Upper lobe of right lung (tissue), 1 donor: ENCODE results near the gene RUNX2. TPM values are rescaled to one million over a fixed set of nuclear protein-coding genes. Genes with fewer than 3 reads are reported as not detected.
"Not testable (repeated sequence)": the region's sequence is repeated elsewhere in the genome, so short reads cannot be mapped to it uniquely, and the experiment has no call there.

ENCODE experiments used
- ATAC-seq: fragments of 200-7000 bp; cut with Tn5 transposase; one replicate; pipeline ENCODE4 v1.9.1; 2020; ENCODE audit warnings: mild to moderate bottlenecking, moderate library complexity
- DNase-seq: peaks from one replicate; pipeline ENCODE4 v3.0.0-alpha.2; 2020
- H3K27ac ChIP-seq: fragments of 200-600 bp; one replicate; pipeline ENCODE4 v1.8.0; 2022
- H3K27me3 ChIP-seq: fragments of 200-600 bp; one replicate; pipeline ENCODE4 v1.8.0; 2022; ENCODE audit warnings: mild to moderate bottlenecking
- H3K36me3 ChIP-seq: fragments of 200-600 bp; one replicate; pipeline ENCODE4 v1.8.0; 2022
- H3K4me1 ChIP-seq: fragments of 200-600 bp; one replicate; pipeline ENCODE4 v1.8.0; 2022
- H3K4me3 ChIP-seq: fragments of 200-600 bp; one replicate; pipeline ENCODE4 v1.8.0; 2022; ENCODE audit warnings: mild to moderate bottlenecking
- H3K9me3 ChIP-seq: fragments of 200-600 bp; one replicate; pipeline ENCODE4 v1.8.0; 2022
- CTCF ChIP-seq: fragments of 200-600 bp; IDR thresholded peaks from one replicate; pipeline ENCODE4 v1.8.0; 2022; ENCODE audit warnings: antibody characterized with exemption
- intact Hi-C: fragments of 100-400 bp; cut with DNase I; formaldehyde crosslinking; loops from one replicate; pipeline ENCODE4 v1.11.0; 2022
- long read RNA-seq: library from polyadenylated mRNA; unstranded; transcript quantifications from one replicate; pipeline ENCODE4 v2.0.0, GENCODE V29; 2021
- total RNA-seq: library from RNA; stranded (reverse); fragmentation: NEBNext Ultra II Directional; extraction: Animal tissue kit (Norgen Biotek cat#: 25700); gene quantifications from one replicate; pipeline ENCODE4 v1.2.1, GENCODE V29; 2021
- donor health status: DM: no; HTN: yes; CAD: no; lungs with severe emphysema.

The RUNX2 gene
- total RNA-seq = 4.6 TPM
- long read RNA-seq, partial matches to known transcripts = 0 of 2 reads
- long read RNA-seq, other reads (novel, unspliced or antisense) = 2 of 2 reads

DNA sequence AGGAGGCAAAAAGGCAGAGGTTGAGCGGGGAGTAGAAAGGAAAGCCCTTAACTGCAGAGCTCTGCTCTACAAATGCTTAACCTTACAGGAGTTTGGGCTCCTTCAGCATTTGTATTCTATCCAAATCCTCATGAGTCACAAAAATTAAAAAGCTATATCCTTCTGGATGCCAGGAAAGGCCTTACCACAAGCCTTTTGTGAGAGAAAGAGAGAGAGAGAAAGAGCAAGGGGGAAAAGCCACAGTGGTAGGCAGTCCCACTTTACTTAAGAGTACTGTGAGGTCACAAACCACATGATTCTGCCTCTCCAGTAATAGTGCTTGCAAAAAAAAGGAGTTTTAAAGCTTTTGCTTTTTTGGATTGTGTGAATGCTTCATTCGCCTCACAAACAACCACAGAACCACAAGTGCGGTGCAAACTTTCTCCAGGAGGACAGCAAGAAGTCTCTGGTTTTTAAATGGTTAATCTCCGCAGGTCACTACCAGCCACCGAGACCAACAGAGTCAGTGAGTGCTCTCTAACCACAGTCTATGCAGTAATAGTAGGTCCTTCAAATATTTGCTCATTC lies at the start of gene RUNX2:
TSS of gene RUNX2 (plus strand) at position 375 of the 567 bp plus-strand sequence. CDS start 397 bp downstream, outside the sequence.
- peaks cover 6% of the 10 kb centered on the region for H3K4me1 ChIP-seq
- H3K4me3 ChIP-seq = peak within 1 kb of the TSS; percentile 32
- no peaks in the 10 kb centered on the region for H3K36me3 ChIP-seq
- no peak for TF ChIP-seq CTCF
- H3K27ac ChIP-seq = peak within 1 kb of the TSS; percentile 43
- DNase-seq (no peak), ATAC-seq (peak; percentile 84)
- H3K27me3 ChIP-seq = no peaks in the 10 kb centered on the region
- intact Hi-C loops = no loop called here
- no peaks in the 10 kb centered on the region for H3K9me3 ChIP-seq

DNA sequence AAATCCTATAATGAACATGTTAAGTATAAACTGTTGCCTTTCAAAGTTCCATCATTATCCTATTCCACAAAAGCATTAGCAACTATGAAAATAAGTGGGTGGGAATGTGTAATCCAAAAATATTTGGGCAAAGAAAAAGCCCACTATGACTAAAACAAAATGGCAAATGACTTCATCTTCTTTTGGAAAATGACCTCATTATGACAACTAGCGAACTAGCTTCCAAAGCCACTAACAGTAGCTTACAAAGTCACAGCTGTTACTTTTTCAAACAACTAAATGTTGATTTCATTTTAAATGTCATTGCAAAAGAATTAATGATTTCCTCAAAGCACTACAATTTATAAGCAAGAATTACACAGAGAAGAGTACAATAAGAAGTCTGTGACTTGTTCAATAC lies 49.8 kb upstream of the RUNX2 start:
- ATAC-seq (no peak), DNase-seq (no peak)
- intact Hi-C loops = no loop called here
- no peak overlapping the region for H3K4me3 ChIP-seq
- no peaks in the 10 kb centered on the region for H3K36me3 ChIP-seq
- no peaks in the 10 kb centered on the region for H3K9me3 ChIP-seq
- no peak for TF ChIP-seq CTCF
- H3K4me1 ChIP-seq = no peaks in the 10 kb centered on the region
- H3K27me3 ChIP-seq = no peaks in the 10 kb centered on the region
- no peak overlapping the region for H3K27ac ChIP-seq

GRCh38 chr6:45286707-45287106 lies 41.4 kb upstream of the RUNX2 start:
- H3K27ac ChIP-seq, H3K4me3 ChIP-seq, intact Hi-C loops, DNase-seq, H3K27me3 ChIP-seq, H3K4me1 ChIP-seq, H3K36me3 ChIP-seq, H3K9me3 ChIP-seq, ATAC-seq: not testable (repeated sequence)

DNA sequence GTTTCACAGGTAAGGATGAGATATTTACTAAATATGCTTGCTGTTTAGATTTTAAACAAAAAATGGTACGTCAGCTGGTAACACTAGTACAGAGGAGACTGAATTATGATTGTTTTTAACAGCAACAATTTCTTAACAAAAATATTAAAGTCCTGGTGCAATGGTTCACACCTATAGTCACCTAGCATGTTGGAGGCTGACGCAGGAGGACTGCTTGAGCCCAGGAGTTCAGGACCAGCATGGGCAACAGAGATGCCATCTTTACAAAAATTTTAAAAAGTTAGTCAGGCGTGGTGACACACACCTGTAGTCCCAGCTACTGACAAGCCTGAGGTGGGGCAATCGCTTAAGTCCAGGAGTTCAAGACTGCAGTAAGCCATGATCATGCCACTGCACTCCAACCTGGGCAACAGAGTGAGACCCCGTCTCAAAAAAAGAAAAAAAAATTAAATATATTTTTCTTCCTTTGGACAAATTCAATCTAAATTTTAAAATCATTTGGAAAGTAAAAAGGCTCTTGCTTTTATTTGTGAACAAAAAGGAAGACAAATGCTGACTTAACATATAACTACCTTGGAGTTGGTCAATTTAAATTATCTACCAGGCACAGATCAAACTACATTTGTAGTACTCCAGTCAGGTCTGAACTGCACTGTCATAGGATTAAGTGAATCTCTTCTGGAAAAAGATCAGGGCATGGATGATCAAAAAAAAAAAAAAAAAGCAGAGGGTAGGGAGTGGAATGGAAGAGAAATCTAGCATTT lies 38.2 kb upstream of the RUNX2 start:
- Histone ChIP-seq H3K27ac (no peak overlapping the region), H3K9me3 (no peaks in the 10 kb centered on the region), H3K4me1 (no peaks in the 10 kb centered on the region), H3K27me3 (no peaks in the 10 kb centered on the region), H3K36me3 (no peaks in the 10 kb centered on the region), H3K4me3 (no peak overlapping the region)
- no peak for DNase-seq
- intact Hi-C loops = no loop called here
- no peak for TF ChIP-seq CTCF
- no peak for ATAC-seq

DNA sequence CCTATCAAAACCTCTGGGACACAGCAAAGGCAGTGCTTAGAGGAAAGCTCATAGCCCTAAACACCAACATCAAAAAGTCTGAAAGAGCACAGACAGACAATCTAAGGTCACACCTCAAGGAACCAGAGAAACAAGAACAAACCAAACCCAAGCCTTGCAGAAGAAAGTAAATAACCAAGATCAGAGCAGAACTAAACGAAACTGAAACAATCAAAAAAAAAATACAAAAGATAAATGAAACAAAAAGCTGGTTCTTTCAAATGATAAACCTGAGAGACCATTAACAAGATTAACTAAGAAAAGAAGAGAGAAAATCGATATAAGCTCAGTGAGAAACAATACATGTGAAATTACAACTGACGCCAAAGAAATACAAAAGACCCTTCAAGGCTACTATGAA lies 34.8 kb upstream of the RUNX2 start:
- Histone ChIP-seq H3K27me3 (no peaks in the 10 kb centered on the region), H3K4me3 (no peak overlapping the region), H3K9me3 (no peaks in the 10 kb centered on the region), H3K36me3 (no peaks in the 10 kb centered on the region), H3K4me1 (no peaks in the 10 kb centered on the region), H3K27ac (no peak overlapping the region)
- TF ChIP-seq CTCF = no peak
- DNase-seq (no peak), ATAC-seq (no peak)
- intact Hi-C loops = no loop called here

DNA sequence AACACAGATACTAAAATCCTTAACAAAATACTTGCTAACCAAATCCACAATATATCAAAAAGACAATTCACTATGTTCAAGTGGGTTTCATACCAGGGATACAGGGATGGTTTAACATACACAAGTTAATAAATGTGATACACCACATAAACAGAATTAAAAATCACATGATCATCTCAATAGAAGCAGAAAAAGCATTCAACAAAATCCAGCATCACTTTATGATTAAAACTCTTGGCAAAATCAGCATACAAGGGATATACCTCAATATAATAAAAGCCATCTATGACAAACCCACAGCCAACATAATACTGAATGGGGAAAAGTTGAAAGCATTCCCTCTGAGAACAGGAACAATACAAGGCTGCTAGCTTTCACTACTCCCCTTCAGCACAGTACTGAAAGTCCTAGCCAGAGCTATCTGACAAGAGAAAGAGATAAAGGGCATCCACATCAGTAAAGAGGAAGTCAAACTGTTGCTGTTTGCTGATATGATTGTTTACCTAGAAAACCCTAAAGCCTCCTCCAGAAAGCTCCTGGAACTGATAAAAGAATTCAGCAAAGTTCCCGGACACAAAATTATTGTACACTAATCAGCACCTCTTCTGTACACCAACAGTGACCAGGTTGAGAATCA lies 33.9 kb upstream of the RUNX2 start:
- intact Hi-C loops, ATAC-seq, H3K4me3 ChIP-seq, DNase-seq, H3K27me3 ChIP-seq, H3K4me1 ChIP-seq, H3K27ac ChIP-seq, H3K36me3 ChIP-seq, H3K9me3 ChIP-seq: not testable (repeated sequence)
